Neuron (in vitro differentiated cells): ENCODE data around the gene ERAS.
A peak's percentile ranks its signal among the peaks of the same experiment; 100 is the strongest.
"Not testable (repeated sequence)": the region's sequence is repeated elsewhere in the genome, so short reads cannot be mapped to it uniquely, and the experiment has no call there.

Experiments used
- H2AFZ ChIP-seq: one replicate; pipeline ENCODE4 v1.6.1; 2013; ENCODE audit warnings: low read depth, mild to moderate bottlenecking, inconsistent platforms, low read length, moderate library complexity
- H3K27me3 ChIP-seq: one replicate; pipeline ENCODE4 v1.6.1; 2013; ENCODE audit warnings: low read length; ENCODE audit not compliant: insufficient read depth
- H3K36me3 ChIP-seq: one replicate; pipeline ENCODE4 v1.6.1; 2013; ENCODE audit warnings: low read length; ENCODE audit not compliant: insufficient read depth
- H3K4me1 ChIP-seq: one replicate; pipeline ENCODE4 v1.6.1; 2013; ENCODE audit warnings: low read length; ENCODE audit not compliant: insufficient read depth
- H3K4me3 ChIP-seq: 2 replicates; pipeline ENCODE4 v1.5.1; 2013; ENCODE audit warnings: mild to moderate bottlenecking, low read length, moderate library complexity
- H3K9me3 ChIP-seq: one replicate; pipeline ENCODE4 v1.6.1; 2013; ENCODE audit warnings: low read length

ERAS gene

DNA sequence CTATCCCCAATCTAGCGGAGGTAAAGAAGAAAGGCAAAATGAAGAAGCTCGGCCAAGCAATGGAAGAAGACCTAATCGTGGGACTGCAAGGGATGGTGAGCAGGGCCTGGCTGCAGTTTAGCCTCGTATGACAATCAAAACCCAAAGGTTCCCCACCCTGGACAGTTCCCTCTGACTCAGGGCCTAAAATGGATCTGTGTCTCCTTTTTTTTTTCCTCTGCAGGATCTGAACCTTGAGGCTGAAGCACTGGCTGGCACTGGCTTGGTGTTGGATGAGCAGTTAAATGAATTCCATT lies 23.5 kb upstream of the ERAS start:
- H3K27me3 ChIP-seq = no peaks in the 10 kb centered on the region
- peaks cover 9% of the 10 kb centered on the region for H3K36me3 ChIP-seq
- H3K4me1 ChIP-seq = peaks cover 12% of the 10 kb centered on the region
- peak overlapping the region; percentile 65 for H3K4me3 ChIP-seq
- peak overlapping the region; percentile 27 for H2AFZ ChIP-seq
- H3K9me3 ChIP-seq = no peaks in the 10 kb centered on the region

DNA sequence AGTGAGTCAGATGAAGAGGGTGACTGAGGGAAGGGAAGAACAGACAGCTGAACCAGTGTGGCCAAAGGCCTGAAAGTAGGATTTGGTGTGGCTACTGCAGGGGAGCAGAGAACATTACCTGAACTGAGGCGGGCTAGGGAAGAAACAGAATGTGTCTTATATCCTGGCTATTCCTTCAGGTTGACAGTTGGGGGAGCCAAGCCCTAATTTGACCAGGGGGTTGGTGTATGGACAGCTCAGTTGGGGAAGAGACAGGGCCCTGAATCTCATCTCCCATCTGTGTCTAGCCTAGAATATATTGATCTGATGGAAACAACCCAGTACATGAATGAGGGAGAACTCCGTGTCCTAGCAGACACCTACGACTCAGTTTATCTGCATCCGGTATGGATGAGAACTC lies 20.2 kb upstream of the ERAS start:
- Histone ChIP-seq H3K27me3 (no peaks in the 10 kb centered on the region), H3K9me3 (no peaks in the 10 kb centered on the region), H3K4me3 (no peak overlapping the region), H2AFZ (no peak overlapping the region), H3K4me1 (peaks cover 9% of the 10 kb centered on the region), H3K36me3 (peaks cover 9% of the 10 kb centered on the region)

DNA sequence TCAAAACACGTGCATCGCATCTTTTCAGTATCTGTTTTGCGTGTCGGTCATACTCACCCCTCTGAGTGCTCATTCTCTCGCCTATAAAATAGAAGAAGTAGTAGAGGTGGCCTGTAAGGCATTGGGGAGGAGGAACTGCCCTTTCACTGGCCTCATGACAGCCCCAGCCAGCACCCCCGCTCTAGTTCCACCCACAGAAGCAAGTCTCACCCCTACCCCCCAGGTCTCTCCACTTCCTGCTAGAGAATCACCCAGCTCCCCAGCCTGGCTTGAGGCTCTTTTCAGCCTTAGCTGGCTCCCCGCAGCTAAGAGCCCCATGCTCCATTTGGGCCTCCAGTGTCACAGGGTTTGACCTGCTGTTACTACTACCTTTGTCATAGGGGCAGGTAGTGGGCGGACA lies 12.7 kb upstream of the ERAS start:
- Histone ChIP-seq H3K9me3 (no peaks in the 10 kb centered on the region), H2AFZ (no peak overlapping the region), H3K27me3 (no peaks in the 10 kb centered on the region), H3K36me3 (peaks cover 22% of the 10 kb centered on the region), H3K4me1 (no peaks in the 10 kb centered on the region), H3K4me3 (no peak overlapping the region)

DNA sequence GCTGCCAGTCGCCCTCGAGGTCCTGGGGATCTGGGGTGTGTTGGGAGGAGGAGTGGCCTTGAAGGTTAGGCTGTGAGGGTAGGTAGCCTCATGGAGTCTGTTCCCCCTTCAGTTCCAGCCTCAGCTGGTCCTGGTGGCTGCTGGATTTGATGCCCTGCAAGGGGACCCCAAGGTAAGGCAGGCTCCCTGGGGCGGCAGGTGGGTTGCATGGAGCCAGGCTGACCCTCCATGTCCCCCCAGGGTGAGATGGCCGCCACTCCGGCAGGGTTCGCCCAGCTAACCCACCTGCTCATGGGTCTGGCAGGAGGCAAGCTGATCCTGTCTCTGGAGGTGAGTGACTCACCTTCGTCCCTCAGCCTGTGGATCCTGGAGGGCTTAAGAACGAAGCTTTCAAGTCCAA lies 11.6 kb upstream of the ERAS start:
- Histone ChIP-seq H2AFZ (no peak overlapping the region), H3K27me3 (no peaks in the 10 kb centered on the region), H3K4me3 (no peak overlapping the region), H3K36me3 (peaks cover 22% of the 10 kb centered on the region), H3K4me1 (no peaks in the 10 kb centered on the region), H3K9me3 (no peaks in the 10 kb centered on the region)

DNA sequence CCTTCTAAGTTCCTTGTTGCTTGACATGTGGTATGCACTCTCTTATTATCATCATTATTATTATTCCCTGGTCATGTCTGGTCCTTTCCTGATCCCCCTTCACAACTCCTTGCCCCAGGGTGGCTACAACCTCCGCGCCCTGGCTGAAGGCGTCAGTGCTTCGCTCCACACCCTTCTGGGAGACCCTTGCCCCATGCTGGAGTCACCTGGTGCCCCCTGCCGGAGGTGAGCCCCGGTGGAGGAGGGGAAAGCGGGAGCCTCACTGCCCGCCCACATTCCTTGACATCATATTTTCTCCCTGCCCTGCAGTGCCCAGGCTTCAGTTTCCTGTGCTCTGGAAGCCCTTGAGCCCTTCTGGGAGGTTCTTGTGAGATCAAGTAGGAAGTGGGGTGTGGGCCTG lies 11.0 kb upstream of the ERAS start:
- no peak overlapping the region for H2AFZ ChIP-seq
- no peaks in the 10 kb centered on the region for H3K4me1 ChIP-seq
- H3K4me3 ChIP-seq = no peak overlapping the region
- H3K27me3 ChIP-seq = no peaks in the 10 kb centered on the region
- H3K9me3 ChIP-seq = no peaks in the 10 kb centered on the region
- H3K36me3 ChIP-seq = peaks cover 27% of the 10 kb centered on the region

DNA sequence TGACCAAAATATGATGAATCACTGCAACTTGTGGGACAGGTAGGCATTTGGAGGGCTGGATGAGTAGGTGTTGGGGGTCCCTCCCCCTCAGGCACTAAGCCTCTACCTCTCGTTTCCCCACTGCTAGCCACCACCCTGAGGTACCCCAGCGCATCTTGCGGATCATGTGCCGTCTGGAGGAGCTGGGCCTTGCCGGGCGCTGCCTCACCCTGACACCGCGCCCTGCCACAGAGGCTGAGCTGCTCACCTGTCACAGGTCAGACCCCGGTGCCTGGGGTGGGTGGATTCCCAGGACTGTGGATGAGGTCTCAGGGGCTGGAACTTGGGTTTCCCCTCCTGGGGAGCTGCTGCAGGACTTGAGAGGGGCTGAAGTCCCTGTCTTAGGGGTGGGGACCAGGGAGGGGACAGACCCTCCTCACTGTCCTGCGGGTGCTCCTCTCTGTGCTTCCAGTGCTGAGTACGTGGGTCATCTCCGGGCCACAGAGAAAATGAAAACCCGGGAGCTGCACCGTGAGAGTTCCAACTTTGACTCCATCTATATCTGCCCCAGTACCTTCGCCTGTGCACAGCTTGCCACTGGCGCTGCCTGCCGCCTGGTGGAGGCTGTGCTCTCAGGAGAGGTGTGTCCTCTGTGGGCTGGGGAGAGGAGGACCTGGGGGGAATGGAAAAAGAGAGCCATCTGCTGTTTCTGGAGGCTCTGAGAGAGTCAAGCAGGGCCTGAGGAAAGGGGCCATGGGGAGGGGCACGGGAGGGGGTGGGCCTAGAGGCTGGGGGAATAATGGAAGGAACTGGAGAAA lies 10.1 kb upstream of the ERAS start:
- Histone ChIP-seq H3K27me3 (no peaks in the 10 kb centered on the region), H2AFZ (no peak overlapping the region), H3K4me3 (no peak overlapping the region), H3K9me3 (no peaks in the 10 kb centered on the region), H3K4me1 (no peaks in the 10 kb centered on the region), H3K36me3 (peaks cover 32% of the 10 kb centered on the region)

DNA sequence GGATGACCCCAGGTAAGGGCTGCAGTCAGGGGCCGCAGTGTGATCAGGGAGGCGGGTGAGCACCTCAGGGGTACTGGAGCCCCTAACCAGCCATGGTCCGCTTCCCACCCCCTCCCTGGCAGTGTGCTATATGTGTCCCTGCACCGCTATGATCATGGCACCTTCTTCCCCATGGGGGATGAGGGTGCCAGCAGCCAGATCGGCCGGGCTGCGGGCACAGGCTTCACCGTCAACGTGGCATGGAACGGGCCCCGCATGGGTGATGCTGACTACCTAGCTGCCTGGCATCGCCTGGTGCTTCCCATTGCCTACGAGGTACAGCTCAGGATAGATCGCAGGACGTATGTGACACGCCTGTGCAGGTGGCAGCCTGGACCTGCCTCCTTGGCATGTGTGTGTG lies 8.2 kb upstream of the ERAS start:
- Histone ChIP-seq H3K36me3 (peaks cover 36% of the 10 kb centered on the region), H3K27me3 (no peaks in the 10 kb centered on the region), H3K4me3 (no peak overlapping the region), H2AFZ (no peak overlapping the region), H3K4me1 (no peaks in the 10 kb centered on the region), H3K9me3 (no peaks in the 10 kb centered on the region)

DNA sequence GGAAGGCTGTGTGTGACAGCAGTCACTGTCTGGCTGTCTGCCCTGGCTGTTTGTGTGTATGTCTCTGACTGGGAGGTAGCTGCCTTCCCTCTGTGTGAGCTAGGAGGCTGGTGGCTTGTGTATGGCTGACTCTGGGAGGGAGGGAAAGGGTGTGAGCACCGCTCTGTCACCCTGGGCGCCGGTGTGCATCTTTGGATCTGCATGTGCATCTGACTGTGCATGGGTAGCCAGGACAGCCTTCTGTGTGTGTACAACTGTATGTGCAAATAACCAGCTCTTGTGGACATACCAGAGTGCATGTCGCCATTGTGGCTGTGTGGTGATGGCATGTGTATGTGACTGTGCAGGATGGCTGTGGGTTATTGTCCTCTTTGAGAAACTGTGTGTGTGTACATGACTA lies 7.4 kb upstream of the ERAS start:
- no peaks in the 10 kb centered on the region for H3K4me1 ChIP-seq
- H3K9me3 ChIP-seq = no peaks in the 10 kb centered on the region
- H3K36me3 ChIP-seq = peaks cover 35% of the 10 kb centered on the region
- H3K27me3 ChIP-seq = no peaks in the 10 kb centered on the region
- no peak overlapping the region for H2AFZ ChIP-seq
- H3K4me3 ChIP-seq = no peak overlapping the region

DNA sequence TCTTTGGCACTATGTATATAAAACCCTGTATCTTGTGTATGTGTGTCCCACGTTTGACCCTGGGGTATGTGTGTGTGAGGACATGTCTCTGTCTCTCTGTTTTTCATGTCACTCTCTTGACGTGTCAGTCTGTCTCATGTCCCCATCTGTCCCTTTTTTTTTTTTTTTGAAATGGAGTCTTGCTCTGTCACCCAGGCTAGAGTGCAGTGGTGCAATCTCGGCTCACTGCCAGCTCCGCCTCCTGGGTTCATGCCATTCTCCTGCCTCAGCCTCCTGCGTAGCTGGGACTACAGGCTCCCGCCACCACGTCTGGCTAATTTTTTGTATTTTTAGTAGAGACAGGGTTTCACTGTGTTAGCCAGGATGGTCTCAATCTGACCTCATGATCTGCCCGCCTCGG lies 6.9 kb upstream of the ERAS start:
- not testable (repeated sequence) for H3K9me3 ChIP-seq, H3K4me3 ChIP-seq, H3K4me1 ChIP-seq, H2AFZ ChIP-seq, H3K27me3 ChIP-seq
- peaks cover 35% of the 10 kb centered on the region for H3K36me3 ChIP-seq

DNA sequence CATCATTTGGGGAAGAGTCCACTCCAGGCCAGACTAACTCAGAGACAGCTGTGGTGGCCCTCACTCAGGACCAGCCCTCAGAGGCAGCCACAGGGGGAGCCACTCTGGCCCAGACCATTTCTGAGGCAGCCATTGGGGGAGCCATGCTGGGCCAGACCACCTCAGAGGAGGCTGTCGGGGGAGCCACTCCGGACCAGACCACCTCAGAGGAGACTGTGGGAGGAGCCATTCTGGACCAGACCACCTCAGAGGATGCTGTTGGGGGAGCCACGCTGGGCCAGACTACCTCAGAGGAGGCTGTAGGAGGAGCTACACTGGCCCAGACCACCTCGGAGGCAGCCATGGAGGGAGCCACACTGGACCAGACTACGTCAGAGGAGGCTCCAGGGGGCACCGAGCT lies 3.3 kb upstream of the ERAS start:
- peaks cover 36% of the 10 kb centered on the region for H3K36me3 ChIP-seq
- no peaks in the 10 kb centered on the region for H3K4me1 ChIP-seq
- H3K4me3 ChIP-seq = no peak overlapping the region
- peaks cover 7% of the 10 kb centered on the region for H3K9me3 ChIP-seq
- no peaks in the 10 kb centered on the region for H3K27me3 ChIP-seq
- H2AFZ ChIP-seq = no peak overlapping the region

DNA sequence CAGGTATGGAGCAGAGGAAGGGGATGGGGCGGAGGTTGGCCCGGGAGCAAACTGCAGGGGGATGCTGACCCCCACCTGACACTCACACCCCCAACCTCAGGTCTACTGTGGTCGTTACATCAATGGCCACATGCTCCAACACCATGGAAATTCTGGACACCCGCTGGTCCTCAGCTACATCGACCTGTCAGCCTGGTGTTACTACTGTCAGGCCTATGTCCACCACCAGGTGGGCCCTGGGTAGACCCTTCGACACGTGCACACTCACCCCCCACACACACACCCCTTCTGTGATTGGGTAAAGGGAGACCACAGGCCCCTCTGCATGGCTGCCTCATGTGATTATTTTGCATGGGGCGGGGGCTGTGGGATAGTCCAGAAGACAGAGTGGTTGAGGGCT lies 2.2 kb upstream of the ERAS start:
- no peak overlapping the region for H3K4me3 ChIP-seq
- H3K4me1 ChIP-seq = no peaks in the 10 kb centered on the region

DNA sequence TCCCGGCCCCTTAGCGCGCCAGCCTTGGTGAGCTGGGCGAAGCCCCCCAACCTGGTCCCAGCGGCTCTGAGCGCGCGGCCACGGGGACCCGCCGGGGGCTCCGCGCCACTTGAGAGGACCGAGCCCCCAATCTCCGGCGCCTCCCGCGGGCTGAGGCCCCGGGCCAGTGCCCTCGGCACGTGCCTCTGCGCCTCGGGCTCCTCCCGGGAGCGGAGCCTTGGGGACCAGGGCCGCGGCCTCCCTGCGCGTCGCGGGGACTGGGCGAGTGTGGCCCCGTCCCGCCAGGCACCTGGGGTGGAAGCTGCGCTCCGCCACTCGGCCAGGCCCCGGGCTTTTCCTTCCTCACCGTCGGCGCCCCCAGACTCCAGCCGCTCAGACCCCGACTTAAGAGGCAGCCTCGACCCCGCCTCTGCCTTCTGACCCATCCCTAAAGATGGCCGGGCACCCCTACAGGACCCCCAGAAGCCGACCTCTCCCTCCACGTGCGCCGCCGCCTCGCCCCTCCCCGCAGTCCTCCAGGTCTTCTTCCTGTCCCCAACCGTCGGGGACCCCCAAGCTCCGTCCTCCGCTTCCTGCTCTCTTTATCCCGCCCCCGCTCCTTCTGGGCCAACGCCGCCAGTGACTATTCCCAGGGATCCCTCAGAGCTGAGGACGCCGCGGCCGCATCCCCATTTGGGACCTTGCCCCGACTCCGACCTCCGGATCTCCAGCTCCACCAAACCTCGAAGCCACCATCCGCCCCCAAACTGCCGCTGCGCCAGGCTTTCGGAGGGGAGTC lies 752 bp downstream of the ERAS start:
- H3K27me3 ChIP-seq = no peaks in the 10 kb centered on the region
- H2AFZ ChIP-seq = no peak overlapping the region
- no peaks in the 10 kb centered on the region for H3K4me1 ChIP-seq
- H3K36me3 ChIP-seq = peaks cover 21% of the 10 kb centered on the region
- peaks cover 7% of the 10 kb centered on the region for H3K9me3 ChIP-seq
- H3K4me3 ChIP-seq = no peak overlapping the region

More for the DNA sequence above, 2.2 kb upstream of the ERAS start:
- Histone ChIP-seq H3K36me3 (peaks cover 31% of the 10 kb centered on the region), H3K9me3 (peaks cover 7% of the 10 kb centered on the region), H2AFZ (no peak overlapping the region), H3K27me3 (no peaks in the 10 kb centered on the region)

DNA sequence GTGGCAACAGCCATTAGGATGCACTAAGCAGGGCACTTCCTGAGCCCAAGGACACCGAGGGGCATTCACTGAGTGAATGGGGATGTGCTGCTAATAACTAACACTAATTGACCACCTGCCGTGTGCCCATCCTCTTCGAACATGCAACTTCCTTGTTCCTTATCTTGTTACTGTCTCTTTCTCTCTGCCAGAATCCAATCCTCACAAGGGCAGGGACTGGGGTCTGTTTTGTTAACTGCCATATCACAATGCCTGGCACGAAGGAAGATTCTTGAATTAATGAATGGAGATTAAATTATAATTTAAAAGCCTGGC lies 1.3 kb downstream of the ERAS start:
- no peak overlapping the region for H3K4me3 ChIP-seq
- peaks cover 18% of the 10 kb centered on the region for H3K36me3 ChIP-seq
- H2AFZ ChIP-seq = no peak overlapping the region
- no peaks in the 10 kb centered on the region for H3K27me3 ChIP-seq
- H3K9me3 ChIP-seq = peaks cover 7% of the 10 kb centered on the region
- no peaks in the 10 kb centered on the region for H3K4me1 ChIP-seq
